PFSK-1 (cell line): ENCODE measurements around the gene ARHGAP42.

ENCODE experiments used
- FOXP2 ChIP-seq: optimal IDR thresholded peaks from 2 replicates; pipeline ENCODE3; 2011; ENCODE audit warnings: borderline replicate concordance, control low read depth, inconsistent platforms; ENCODE audit not compliant: insufficient read depth; ENCODE audit errors: extremely low read length, extremely low read depth
- POLR2AphosphoS5 ChIP-seq: IDR thresholded peaks from 2 replicates; pipeline ENCODE4 v1.6.1; 2012; ENCODE audit warnings: low read depth, mild to moderate bottlenecking, control low read depth, low read length, moderate library complexity
- TAF1 ChIP-seq: IDR thresholded peaks from 2 replicates; pipeline ENCODE4 v1.6.1; 2012; ENCODE audit warnings: low read length, control low read depth, borderline replicate concordance; ENCODE audit not compliant: insufficient read depth

DNA sequence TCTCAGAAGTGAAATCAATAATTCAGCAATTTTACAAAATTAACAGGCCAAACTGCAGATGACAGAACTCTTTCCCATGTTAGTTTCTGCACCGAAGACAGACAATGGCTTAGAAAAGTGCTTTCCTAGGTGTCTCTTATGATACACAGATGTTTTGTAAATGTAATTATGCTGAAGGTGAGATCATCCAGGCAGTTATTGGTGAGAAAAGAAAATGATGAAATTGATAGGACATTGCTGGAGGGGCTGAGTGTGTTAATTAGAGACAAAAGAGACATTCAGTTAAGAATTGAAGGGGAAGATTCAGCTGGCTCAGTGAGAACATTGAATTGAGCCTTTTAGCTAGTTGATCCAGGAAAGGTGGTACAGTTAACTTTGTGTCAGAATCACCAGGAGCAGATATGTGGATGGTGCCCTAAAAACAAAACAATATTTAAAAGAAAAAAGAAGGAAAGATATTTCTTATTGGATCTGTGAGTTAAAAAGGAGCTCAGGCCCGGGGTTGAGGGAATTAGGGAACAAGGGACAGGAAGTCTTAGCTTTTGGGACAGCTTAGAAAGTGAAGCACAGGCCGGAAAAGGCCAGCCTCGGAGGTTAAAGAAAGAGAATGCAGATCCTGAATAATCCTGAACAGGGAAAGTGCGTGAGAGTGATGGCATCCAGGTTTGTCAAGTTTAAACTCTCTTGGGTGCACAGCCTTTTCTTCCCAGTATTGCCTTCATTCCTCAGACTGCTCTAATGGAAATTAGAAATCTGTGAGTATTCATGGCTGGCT is 16.9 kb downstream of the ARHGAP42 start:
- no peak for TF ChIP-seq FOXP2
- no peak for TF ChIP-seq TAF1
- no peak for TF ChIP-seq POLR2AphosphoS5
